Esophagus squamous epithelium (tissue), 5 donors: Measurements from ENCODE around the gene PARM1. TPM values are rescaled to one million over a fixed set of nuclear protein-coding genes. Genes with fewer than 3 reads are reported as not detected.

Source experiments
- DNase-seq: peaks from one replicate; lab custom pipeline; 2025; lab: John Stamatoyannopoulos, UW
- H3K27ac ChIP-seq, 4 donors: fragments of 200-600 bp; sonication (generic); one replicate each; pipeline ENCODE4 v1.5.1; 2016 to 2019; ENCODE audit warnings: mild to moderate bottlenecking in 1 of 4
- H3K27me3 ChIP-seq, 4 donors: fragments of 200-600 bp; sonication (generic); 1 replicate in 3 of 4; 2 replicates in 1 of 4; pipeline versions ENCODE4 v1.5.1 to v1.6.0; 2017 to 2021; ENCODE audit warnings: antibody characterized with exemption in 1 of 4
- H3K36me3 ChIP-seq, 3 donors: fragments of 200-600 bp; sonication (generic); one replicate each; pipeline ENCODE4 v1.5.1; 2016 to 2019
- H3K4me1 ChIP-seq, 3 donors: fragments of 200-600 bp; sonication (generic); one replicate each; pipeline ENCODE4 v1.5.1; 2017 to 2019
- H3K4me3 ChIP-seq, 4 donors: fragments of 200-600 bp; sonication (generic); 1 replicate in 3 of 4; 2 replicates in 1 of 4; pipeline ENCODE4 v1.5.1; 2016 to 2019; ENCODE audit warnings: mild to moderate bottlenecking in 2 of 4, moderate library complexity in 1 of 4
- H3K9me3 ChIP-seq, 3 donors: fragments of 200-600 bp; sonication (generic); one replicate each; pipeline ENCODE4 v1.5.1; 2016 to 2019
- CTCF ChIP-seq, 6 experiments: fragments of 450-650 bp in 4 of 6; fragments of 200-600 bp in 2 of 6; sonication (generic) in 2 of 6; IDR thresholded peaks; one replicate each; pipeline ENCODE4 v1.5.1; 2016 to 2019; ENCODE audit warnings: antibody characterized with exemption in 6 of 6, mild to moderate bottlenecking in 4 of 6, moderate library complexity in 4 of 6
- POLR2A ChIP-seq, 4 donors: fragments of 450-650 bp; IDR thresholded peaks; one replicate each; pipeline ENCODE4 v1.6.1; 2017; ENCODE audit warnings: antibody characterized with exemption in 4 of 4, mild to moderate bottlenecking in 4 of 4, moderate library complexity in 3 of 4
- WGBS, 2 donors: methylation state at CpG; one replicate each; pipeline ENCODE4 v1.1.5; 2018; 5-methylcytosine and 5-hydroxymethylcytosine counted together
- intact Hi-C: fragments of 100-400 bp; cut with DNase I; formaldehyde crosslinking; loops from one replicate; pipeline ENCODE4 v1.15.0; 2022
- total RNA-seq, 4 donors: library from RNA; depleted of rRNA; stranded (reverse); fragments of >200 nt; gene quantifications; one replicate each; pipeline ENCODE4 v1.1.0, GENCODE V29; 2016
- donor health status: DM: yes; HTN: yes; CAD: no.

Gene PARM1
- total RNA-seq, 4 donors from 2014 or later: 1.9 to 10.3 (median 4.4) TPM

GRCh38 chr4:74893171-74893570, 39.7 kb upstream of the PARM1 start:
- Histone ChIP-seq H3K27ac (no peak overlapping the region), H3K4me1 (peaks cover 0 to 4% (median 0%) of the 10 kb centered on the region in 3 donors), H3K4me3 (peak overlapping the region in 1 of 4 donors; percentile 52), H3K9me3 (no peaks in the 10 kb centered on the region), H3K27me3 (no peaks in the 10 kb centered on the region), H3K36me3 (no peaks in the 10 kb centered on the region)
- WGBS, 2 donors: 28 to 49% methylated on average over 4 of the region's 4 CpGs
- DNase-seq: no peak
- intact Hi-C loops: no loop called here
- TF ChIP-seq CTCF (IDR thresholded peaks at IDR 0.05) (no peak), POLR2A (IDR thresholded peaks at IDR 0.05) (no peak)

GRCh38 chr4:74896595-74896994, 36.3 kb upstream of the PARM1 start:
- peaks cover 0 to 4% (median 0%) of the 10 kb centered on the region in 3 donors for H3K4me1 ChIP-seq
- H3K4me3 ChIP-seq: no peak overlapping the region
- DNase-seq: no peak
- TF ChIP-seq POLR2A (IDR thresholded peaks at IDR 0.05): no peak
- no peak for TF ChIP-seq CTCF (IDR thresholded peaks at IDR 0.05)
- no peaks in the 10 kb centered on the region for H3K27me3 ChIP-seq
- no peak overlapping the region for H3K27ac ChIP-seq
- intact Hi-C loops: no loop called here
- no peaks in the 10 kb centered on the region for H3K36me3 ChIP-seq
- no peaks in the 10 kb centered on the region for H3K9me3 ChIP-seq
- WGBS, 2 donors: 85 to 88% methylated on average over 3 of the region's 3 CpGs

GRCh38 chr4:74897386-74897785, 35.5 kb upstream of the PARM1 start:
- Histone ChIP-seq H3K27ac (no peak overlapping the region), H3K27me3 (no peaks in the 10 kb centered on the region), H3K4me3 (no peak overlapping the region), H3K9me3 (no peaks in the 10 kb centered on the region), H3K36me3 (no peaks in the 10 kb centered on the region), H3K4me1 (peaks cover 0 to 4% (median 0%) of the 10 kb centered on the region in 3 donors)
- no peak for DNase-seq
- WGBS, 2 donors: 73 to 76% methylated on average over 2 of the region's 2 CpGs
- intact Hi-C loops: no loop called here
- TF ChIP-seq CTCF (IDR thresholded peaks at IDR 0.05) (no peak), POLR2A (IDR thresholded peaks at IDR 0.05) (no peak)

- H3K36me3 ChIP-seq: no peaks in the 10 kb centered on the region
- H3K4me1 ChIP-seq: no peaks in the 10 kb centered on the region
- intact Hi-C loops: no loop called here
- no peaks in the 10 kb centered on the region for H3K27me3 ChIP-seq
- DNase-seq: no peak
- H3K9me3 ChIP-seq: no peaks in the 10 kb centered on the region
- 63 to 82% methylated on average over 2 of the region's 2 CpGs for WGBS, 2 donors
- H3K4me3 ChIP-seq: no peak overlapping the region
- no peak overlapping the region for H3K27ac ChIP-seq
- no peak for TF ChIP-seq POLR2A (IDR thresholded peaks at IDR 0.05)
- TF ChIP-seq CTCF (IDR thresholded peaks at IDR 0.05): no peak
Observed at GRCh38 chr4:74900862-74901261, 32.1 kb upstream of the PARM1 start.

- Histone ChIP-seq H3K4me1 (no peaks in the 10 kb centered on the region), H3K36me3 (no peaks in the 10 kb centered on the region), H3K27me3 (no peaks in the 10 kb centered on the region), H3K4me3 (no peak overlapping the region), H3K9me3 (no peaks in the 10 kb centered on the region), H3K27ac (no peak overlapping the region)
- TF ChIP-seq CTCF (IDR thresholded peaks at IDR 0.05): no peak
- TF ChIP-seq POLR2A (IDR thresholded peaks at IDR 0.05): no peak
- intact Hi-C loops: no loop called here
- no peak for DNase-seq
- WGBS, 2 donors: 51 to 56% methylated on average over 3 of the region's 3 CpGs
Observed at GRCh38 chr4:74904509-74905065, 28.3 kb upstream of the PARM1 start.
